IMR-90 (cell line): ENCODE results near the gene MAML3. TPM values are rescaled to one million over a fixed set of nuclear protein-coding genes. Genes with fewer than 3 reads are reported as not detected.

Experiments used
- ATAC-seq: fragments of 200-7000 bp; cut with Tn5 transposase; 2 replicates; pipeline ENCODE4 v1.9.1; 2020; ENCODE audit warnings: low read depth, mild to moderate bottlenecking, moderate library complexity
- BruUV-seq: library from RNA; stranded (reverse); fragments of 400-500 nt; replicated peaks from 2 replicates; lab custom pipeline; 2021; lab: Mats Ljungman, UMichigan
- CTCF ChIA-PET: fragments of 300-600 bp; formaldehyde crosslinking; extraction: SDS; loops from one replicate; lab custom pipeline; 2021; ENCODE audit warnings: antibody characterized with exemption; lab: Yijun Ruan, JAX
- POLR2A ChIA-PET: fragments of 300-600 bp; sonication (Branson Sonifier 250); formaldehyde crosslinking; loops from one replicate; lab custom pipeline; 2022; ENCODE audit warnings: antibody characterized with exemption; ENCODE audit not compliant: unreplicated experiment; lab: Charles Lee
- DNase-seq: peaks from one replicate; pipeline ENCODE4 v3.0.0; 2013
- H2AFZ ChIP-seq: replicated peaks from 2 replicates; pipeline ENCODE3; 2013; ENCODE audit warnings: low read length, mild to moderate bottlenecking; ENCODE audit not compliant: poor library complexity
- H2AK5ac ChIP-seq: 2 replicates; pipeline ENCODE4 v1.6.1; 2013; ENCODE audit warnings: low read depth, low read length, inconsistent platforms
- H2AK9ac ChIP-seq: replicated peaks from 2 replicates; pipeline ENCODE3; 2013; ENCODE audit warnings: mild to moderate bottlenecking, low read depth, low read length, moderate library complexity; ENCODE audit not compliant: poor library complexity
- H2BK120ac ChIP-seq: 2 replicates; pipeline ENCODE4 v1.6.1; 2013; ENCODE audit warnings: low read depth, low read length, inconsistent platforms
- H2BK15ac ChIP-seq: 3 replicates; pipeline ENCODE4 v1.6.1; 2013; ENCODE audit warnings: low read depth, low read length, inconsistent platforms
- H2BK20ac ChIP-seq: 2 replicates; pipeline ENCODE4 v1.6.1; 2013; ENCODE audit warnings: low read depth, mild to moderate bottlenecking, inconsistent platforms, low read length, moderate library complexity
- H2BK5ac ChIP-seq: 2 replicates; pipeline ENCODE4 v1.6.1; 2013; ENCODE audit warnings: mild to moderate bottlenecking, low read depth, low read length, inconsistent platforms; ENCODE audit not compliant: poor library complexity, severe bottlenecking
- H3K14ac ChIP-seq: replicated peaks from 2 replicates; pipeline ENCODE4 v1.6.1; 2013; ENCODE audit warnings: low read depth, low read length, inconsistent platforms
- H3K18ac ChIP-seq: 2 replicates; pipeline ENCODE4 v1.6.1; 2013; ENCODE audit warnings: low read depth, low read length, control low read depth
- H3K23ac ChIP-seq: 2 replicates; pipeline ENCODE4 v1.6.1; 2013; ENCODE audit warnings: low read depth, low read length, inconsistent platforms
- H3K27ac ChIP-seq: 2 replicates; pipeline ENCODE4 v1.5.1; 2013; ENCODE audit warnings: mild to moderate bottlenecking, control low read depth, low read length; ENCODE audit not compliant: insufficient read depth
- H3K27me3 ChIP-seq: 2 replicates; pipeline ENCODE4 v1.6.1; 2013; ENCODE audit warnings: low read length; ENCODE audit not compliant: control insufficient read depth, insufficient read depth
- H3K36me3 ChIP-seq: 2 replicates; pipeline ENCODE4 v1.6.1; 2013; ENCODE audit warnings: low read length, mixed read lengths; ENCODE audit not compliant: control insufficient read depth, insufficient read depth
- H3K4ac ChIP-seq: 2 replicates; pipeline ENCODE4 v1.6.1; 2013; ENCODE audit warnings: low read depth, low read length, inconsistent platforms
- H3K4me1 ChIP-seq: 2 replicates; pipeline ENCODE4 v1.6.1; 2013; ENCODE audit warnings: low read length, mixed read lengths; ENCODE audit not compliant: control insufficient read depth, insufficient read depth
- H3K4me2 ChIP-seq: 2 replicates; pipeline ENCODE4 v1.6.1; 2013; ENCODE audit warnings: low read depth, mild to moderate bottlenecking, control low read depth, low read length, moderate library complexity
- H3K4me3 ChIP-seq: 2 replicates; pipeline ENCODE4 v1.5.1; 2013; ENCODE audit warnings: low read depth, mild to moderate bottlenecking, control low read depth, low read length, moderate library complexity; ENCODE audit not compliant: insufficient read depth
- H3K56ac ChIP-seq: 2 replicates; pipeline ENCODE4 v1.6.1; 2013; ENCODE audit warnings: low read length, inconsistent platforms; ENCODE audit not compliant: insufficient read depth; ENCODE audit errors: extremely low read depth
- H3K79me1 ChIP-seq, 2 experiments: 2 replicates each; pipeline ENCODE4 v1.6.1; 2013; ENCODE audit warnings: low read length in 2 of 2, inconsistent platforms in 1 of 2, low read depth in 1 of 2
- H3K9ac ChIP-seq: 2 replicates; pipeline ENCODE4 v1.6.1; 2013; ENCODE audit warnings: low read depth, low read length, control low read depth
- H3K9me1 ChIP-seq: 2 replicates; pipeline ENCODE4 v1.6.1; 2013; ENCODE audit warnings: low read length, inconsistent platforms; ENCODE audit not compliant: insufficient read depth
- H3K9me3 ChIP-seq: 2 replicates; pipeline ENCODE4 v1.6.1; 2013; ENCODE audit warnings: low read length; ENCODE audit not compliant: control insufficient read depth, insufficient read depth
- H4K20me1 ChIP-seq: 2 replicates; pipeline ENCODE4 v1.6.1; 2013; ENCODE audit warnings: low read length, inconsistent platforms; ENCODE audit not compliant: insufficient read depth
- H4K5ac ChIP-seq: 2 replicates; pipeline ENCODE4 v1.6.1; 2013; ENCODE audit warnings: mild to moderate bottlenecking, low read depth, low read length, control low read depth
- H4K8ac ChIP-seq, 2 experiments: 2 replicates each; pipeline ENCODE4 v1.6.1; 2013; ENCODE audit warnings: low read depth in 2 of 2, low read length in 2 of 2, control low read depth in 1 of 2, inconsistent platforms in 1 of 2
- H4K91ac ChIP-seq: 2 replicates; pipeline ENCODE4 v1.6.1; 2013; ENCODE audit warnings: low read depth, low read length, inconsistent platforms; ENCODE audit not compliant: insufficient read depth
- BHLHE40 ChIP-seq: fragments of 150-350 bp; IDR thresholded peaks from 2 replicates; pipeline ENCODE4 v1.6.1; 2016; ENCODE audit warnings: mild to moderate bottlenecking, low read depth, low read length
- CEBPB ChIP-seq: IDR thresholded peaks from 2 replicates; pipeline ENCODE4 v1.6.1; 2012; ENCODE audit warnings: low read depth, low read length, improper control_type of control experiment
- CHD1 ChIP-seq: IDR thresholded peaks from 2 replicates; pipeline ENCODE4 v1.6.1; 2012; ENCODE audit warnings: low read depth, low read length, improper control_type of control experiment
- CTCF ChIP-seq: conservative IDR thresholded peaks from 2 replicates; pipeline ENCODE4 v1.5.1; 2012; ENCODE audit warnings: mild to moderate bottlenecking, low read depth, low read length, improper control_type of control experiment
- ELK1 ChIP-seq: fragments of 150-350 bp; IDR thresholded peaks from 2 replicates; pipeline ENCODE4 v1.6.1; 2016; ENCODE audit warnings: low read depth, mild to moderate bottlenecking, low read length, moderate library complexity, borderline replicate concordance
- FOS ChIP-seq: fragments of 150-350 bp; IDR thresholded peaks from 2 replicates; pipeline ENCODE4 v1.6.1; 2016; ENCODE audit warnings: low read depth, low read length
- MAFK ChIP-seq: IDR thresholded peaks from 2 replicates; pipeline ENCODE4 v1.6.1; 2012; ENCODE audit warnings: low read depth, low read length, improper control_type of control experiment
- MAZ ChIP-seq: IDR thresholded peaks from 2 replicates; pipeline ENCODE4 v1.6.1; 2012; ENCODE audit warnings: low read depth, mild to moderate bottlenecking, low read length, improper control_type of control experiment, moderate library complexity, borderline replicate concordance
- MXI1 ChIP-seq: IDR thresholded peaks from 2 replicates; pipeline ENCODE4 v1.6.1; 2012; ENCODE audit warnings: low read depth, mild to moderate bottlenecking, low read length, moderate library complexity, borderline replicate concordance
- NFE2L2 ChIP-seq: fragments of 150-350 bp; IDR thresholded peaks from 2 replicates; pipeline ENCODE4 v1.6.1; 2016; ENCODE audit warnings: low read depth, mild to moderate bottlenecking, low read length
- POLR2A ChIP-seq: IDR thresholded peaks from 2 replicates; pipeline ENCODE4 v1.6.1; 2012; ENCODE audit warnings: mild to moderate bottlenecking, low read depth, low read length
- RAD21 ChIP-seq: IDR thresholded peaks from 2 replicates; pipeline ENCODE4 v1.6.1; 2012; ENCODE audit warnings: low read length, improper control_type of control experiment
- RCOR1 ChIP-seq: IDR thresholded peaks from 2 replicates; pipeline ENCODE4 v1.6.1; 2012; ENCODE audit warnings: mild to moderate bottlenecking, low read length, improper control_type of control experiment; ENCODE audit not compliant: insufficient replicate concordance
- RFX5 ChIP-seq: IDR thresholded peaks from 2 replicates; pipeline ENCODE4 v1.8.0; 2012; ENCODE audit warnings: low read depth, mild to moderate bottlenecking, low read length, moderate library complexity
- SMC3 ChIP-seq: fragments of 150-350 bp; IDR thresholded peaks from 2 replicates; pipeline ENCODE4 v1.6.1; 2016; ENCODE audit warnings: low read depth, mild to moderate bottlenecking, antibody characterized with exemption, low read length, moderate library complexity
- USF2 ChIP-seq: fragments of 150-350 bp; IDR thresholded peaks from 2 replicates; pipeline ENCODE4 v1.6.1; 2017; ENCODE audit warnings: mild to moderate bottlenecking, antibody characterized with exemption, low read length, low read depth
- WGBS, 2 experiments: methylation state at CpG; one replicate each; pipeline versions ENCODE4 v1.1.5 to v1.1.7; 2013; ENCODE audit warnings: missing lambda C conversion rate in 2 of 2; ENCODE audit not compliant: insufficient read length in 1 of 2; ENCODE audit errors: extremely low coverage in 2 of 2; 5-methylcytosine and 5-hydroxymethylcytosine counted together
- dilution Hi-C: fragments of 300-500 bp; cut with HindIII; formaldehyde crosslinking; loops from one replicate; pipeline ENCODE4 v1.14.3; 2018; ENCODE audit warnings: low sequenced_read_pairs; ENCODE audit not compliant: unreplicated experiment
- in situ Hi-C: fragments of 300-500 bp; cut with MboI; formaldehyde crosslinking; loops from 3 replicates; pipeline ENCODE4 v1.14.3; 2019; ENCODE audit warnings: low sequenced_read_pairs, inconsistent platforms, mixed read lengths
- intact Hi-C: fragments of 100-400 bp; cut with micrococcal nuclease; formaldehyde crosslinking; loops from 2 replicates; pipeline ENCODE4 v1.10.0; 2022
- polyA plus RNA-seq, 3 experiments: library from polyadenylated mRNA; depleted of rRNA; stranded (reverse); fragments of >200 nt; gene quantifications; 2 replicates each; pipeline ENCODE4 v1.2.3, GENCODE V29; 2012; ENCODE audit warnings: low replicate concordance in 1 of 3
- total RNA-seq: library from RNA; depleted of rRNA; stranded (reverse); fragments of >200 nt; gene quantifications from 2 replicates; pipeline ENCODE4 v1.2.3, GENCODE V29; 2012

The MAML3 gene
- total and polyA plus RNA-seq, 2 of the 4 experiments (the other 2 are of a cell fraction), result 0.90 to 1.7 TPM

- DNase-seq, result no peak
- Histone ChIP-seq H3K9me1 (peaks cover 15% of the 10 kb centered on the region), H2BK5ac (no peak overlapping the region), H2BK120ac (peak overlapping the region; percentile 61), H3K27ac (no peak overlapping the region), H2AK9ac (no peak overlapping the region), H3K4me2 (no peak overlapping the region), H3K23ac (0 out of 2 replicates have a peak overlapping the region, but pooled peaks have one; percentile 20), H3K27me3 (no peaks in the 10 kb centered on the region), H3K9me3 (no peaks in the 10 kb centered on the region), H3K79me1 (peaks cover 6 to 43% of the 10 kb centered on the region in 2 experiments), H2BK20ac (peak overlapping the region; percentile 46; the same call in 1 of the 2 replicates), H3K56ac (no peak overlapping the region), H4K8ac (no peak overlapping the region), H3K4me1 (peaks cover 34% of the 10 kb centered on the region), H3K9ac (no peak overlapping the region), H3K36me3 (no peaks in the 10 kb centered on the region), H3K4me3 (no peak overlapping the region), H4K5ac (0 out of 2 replicates have a peak overlapping the region, but pooled peaks have one; percentile 24), H4K20me1 (no peaks in the 10 kb centered on the region), H2AFZ (no peak overlapping the region), H4K91ac (no peak overlapping the region), H3K4ac (peak overlapping the region; percentile 35; the same call in 1 of the 2 replicates), H3K14ac (peak overlapping the region; percentile 65; the same call in 1 of the 2 replicates), H3K18ac (no peak overlapping the region), H2BK15ac (peak overlapping the region; percentile 23; the same call in 1 of the 3 replicates), H2AK5ac (peak overlapping the region; percentile 36; the same call in 1 of the 2 replicates)
- ChIA-PET POLR2A (no interaction called here), CTCF (no interaction called here)
- in situ Hi-C loops, result no loop called here
- dilution Hi-C loops, result no loop called here
- TF ChIP-seq BHLHE40, result no peak
- no peak for TF ChIP-seq POLR2A
- TF ChIP-seq CTCF, result no peak
- TF ChIP-seq USF2, result no peak
- no peak for TF ChIP-seq CEBPB
- TF ChIP-seq RCOR1, result no peak
- TF ChIP-seq MXI1, result no peak
- TF ChIP-seq MAFK, result no peak
- no peak for TF ChIP-seq RAD21
- TF ChIP-seq FOS, result no peak
- TF ChIP-seq CHD1, result no peak
- TF ChIP-seq NFE2L2, result no peak
- TF ChIP-seq MAZ, result no peak
- TF ChIP-seq RFX5, result no peak
- TF ChIP-seq ELK1, result no peak
- no peak for TF ChIP-seq SMC3
- no peak for ATAC-seq
- intact Hi-C loops, result no loop called here
- BruUV-seq, result no TSS peak
- WGBS, 2 experiments, result 100% methylated on average over 3 of the region's 4 CpGs; no CpG with 5 or more reads in 1 of the 2 experiments
Measured at GRCh38 chr4:140085881-140086280, 68.1 kb downstream of the MAML3 start.
